Smooth muscle cell (in vitro differentiated cells): ENCODE results near the gene MYO3B. TPM values are rescaled to one million over a fixed set of nuclear protein-coding genes. Genes with fewer than 3 reads are reported as not detected.

Source experiments
- DNase-seq: peaks from one replicate; lab custom pipeline; 2025; ENCODE audit not compliant: unreplicated experiment; lab: John Stamatoyannopoulos, UW
- H2AFZ ChIP-seq: fragments of 200-600 bp; sonication (generic); 2 replicates; pipeline ENCODE4 v1.6.0; 2016; ENCODE audit warnings: antibody characterized with exemption, low read depth, mild to moderate bottlenecking
- H3F3A ChIP-seq: fragments of 200-600 bp; sonication (generic); 2 replicates; pipeline ENCODE4 v1.6.0; 2017; ENCODE audit warnings: antibody characterized with exemption, low read depth
- H3K27ac ChIP-seq: fragments of 200-600 bp; sonication (generic); 2 replicates; pipeline ENCODE4 v1.5.1; 2016; ENCODE audit warnings: low read depth, mild to moderate bottlenecking
- H3K27me3 ChIP-seq: fragments of 200-600 bp; sonication (generic); 2 replicates; pipeline ENCODE4 v1.6.1; 2016; ENCODE audit warnings: low read depth, mild to moderate bottlenecking
- H3K36me3 ChIP-seq: fragments of 200-600 bp; sonication (generic); 2 replicates; pipeline ENCODE4 v1.5.1; 2016; ENCODE audit warnings: low read depth
- H3K4me1 ChIP-seq: fragments of 200-600 bp; sonication (generic); 2 replicates; pipeline ENCODE4 v1.5.1; 2016; ENCODE audit warnings: low read depth
- H3K4me2 ChIP-seq: fragments of 200-600 bp; sonication (generic); 2 replicates; pipeline ENCODE4 v1.6.0; 2016; ENCODE audit warnings: mild to moderate bottlenecking
- H3K4me3 ChIP-seq: fragments of 200-600 bp; sonication (generic); 2 replicates; pipeline ENCODE4 v1.5.1; 2016; ENCODE audit warnings: mild to moderate bottlenecking
- H3K79me2 ChIP-seq: fragments of 200-600 bp; sonication (generic); 2 replicates; pipeline ENCODE4 v1.6.0; 2016; ENCODE audit warnings: low read depth, mild to moderate bottlenecking
- H3K9ac ChIP-seq: fragments of 200-600 bp; sonication (generic); 2 replicates; pipeline ENCODE4 v1.6.0; 2016; ENCODE audit warnings: low read depth
- H3K9me3 ChIP-seq: fragments of 200-600 bp; sonication (generic); replicated peaks from 2 replicates; pipeline ENCODE4 v1.5.1; 2016; ENCODE audit warnings: low read depth
- H4K20me1 ChIP-seq: fragments of 200-600 bp; sonication (generic); 2 replicates; pipeline ENCODE4 v1.6.0; 2016; ENCODE audit warnings: low read depth
- CTCF ChIP-seq: fragments of 200-600 bp; sonication (generic); IDR thresholded peaks from 2 replicates; pipeline ENCODE4 v1.5.1; 2017; ENCODE audit warnings: borderline replicate concordance, mild to moderate bottlenecking, antibody characterized with exemption; ENCODE audit not compliant: insufficient read depth, poor library complexity, severe bottlenecking
- WGBS: methylation state at CpG from one replicate; pipeline ENCODE4 v1.1.7; 2016; ENCODE audit warnings: low lambda C conversion rate; 5-methylcytosine and 5-hydroxymethylcytosine counted together
- polyA plus RNA-seq: library from polyadenylated mRNA; unstranded; fragments of >200 nt; fragmentation: Nextera tagmentation; extraction: Ambion mirVana; gene quantifications from 2 replicates; pipeline ENCODE4 v1.2.1, GENCODE V29; 2016
- total RNA-seq: library from RNA; depleted of rRNA; stranded (reverse); fragments of >200 nt; gene quantifications from 2 replicates; pipeline ENCODE4 v1.2.3, GENCODE V29; 2014

The MYO3B gene
- total and polyA plus RNA-seq, 2 experiments from 2014 or later, result 0.47 to 3.1 TPM

- no peak overlapping the region for H3K4me3 ChIP-seq
- H3K79me2 ChIP-seq, result no peaks in the 10 kb centered on the region
- no peak overlapping the region for H3K4me2 ChIP-seq
- H3K4me1 ChIP-seq, result peaks cover 6% of the 10 kb centered on the region
- H3K27me3 ChIP-seq, result no peaks in the 10 kb centered on the region
- H3F3A ChIP-seq, result no peaks in the 10 kb centered on the region
- no peak for TF ChIP-seq CTCF
- peaks cover 8% of the 10 kb centered on the region for H3K9me3 ChIP-seq
- no peak overlapping the region for H2AFZ ChIP-seq
- WGBS, result 88% methylated on average over 7 of the region's 7 CpGs
- H3K27ac ChIP-seq, result no peak overlapping the region
- no peak overlapping the region for H3K9ac ChIP-seq
- no peaks in the 10 kb centered on the region for H3K36me3 ChIP-seq
- no peak for DNase-seq
- H4K20me1 ChIP-seq, result no peaks in the 10 kb centered on the region
Measured at GRCh38 chr2:170322140-170322766, 144.3 kb downstream of the MYO3B start.

- TF ChIP-seq CTCF, result no peak
- Histone ChIP-seq H2AFZ (no peak overlapping the region), H3K4me1 (peaks cover 6% of the 10 kb centered on the region), H3K27me3 (no peaks in the 10 kb centered on the region), H3K4me2 (no peak overlapping the region), H3F3A (no peaks in the 10 kb centered on the region), H3K36me3 (no peaks in the 10 kb centered on the region), H3K4me3 (no peak overlapping the region), H3K9me3 (peaks cover 8% of the 10 kb centered on the region), H3K27ac (no peak overlapping the region), H4K20me1 (no peaks in the 10 kb centered on the region), H3K9ac (no peak overlapping the region), H3K79me2 (no peaks in the 10 kb centered on the region)
- no peak for DNase-seq
- 73% methylated on average over 4 of the region's 4 CpGs for WGBS
Measured at GRCh38 chr2:170323743-170324142, 145.8 kb downstream of the MYO3B start.

- Histone ChIP-seq H2AFZ (no peak overlapping the region), H3K27ac (no peak overlapping the region), H3K4me3 (no peak overlapping the region), H3K4me2 (no peak overlapping the region), H3K27me3 (no peaks in the 10 kb centered on the region), H3K79me2 (no peaks in the 10 kb centered on the region), H3K9me3 (peaks cover 8% of the 10 kb centered on the region), H3K9ac (no peak overlapping the region), H3F3A (no peaks in the 10 kb centered on the region), H4K20me1 (no peaks in the 10 kb centered on the region), H3K4me1 (peaks cover 6% of the 10 kb centered on the region), H3K36me3 (no peaks in the 10 kb centered on the region)
- DNase-seq, result no peak
- 15% methylated on average over 4 of the region's 4 CpGs for WGBS
- TF ChIP-seq CTCF, result peak; percentile 66
Measured at GRCh38 chr2:170324640-170325046, 146.7 kb downstream of the MYO3B start.

GRCh38 chr2:170330881-170331280 lies 152.9 kb downstream of the MYO3B start:
- Histone ChIP-seq H2AFZ (no peak overlapping the region), H3K4me3 (no peak overlapping the region), H3K9ac (no peak overlapping the region), H3K27me3 (no peaks in the 10 kb centered on the region), H3K4me2 (no peak overlapping the region), H4K20me1 (no peaks in the 10 kb centered on the region), H3K9me3 (no peaks in the 10 kb centered on the region), H3K4me1 (no peaks in the 10 kb centered on the region), H3K27ac (no peak overlapping the region), H3F3A (no peaks in the 10 kb centered on the region), H3K36me3 (no peaks in the 10 kb centered on the region), H3K79me2 (no peaks in the 10 kb centered on the region)
- no peak for DNase-seq
- no peak for TF ChIP-seq CTCF
- 97% methylated on average over 1 of the region's 1 CpG for WGBS
